WTC11 (cell line): ENCODE data around the gene APOA4. TPM values are rescaled to one million over a fixed set of nuclear protein-coding genes. Genes with fewer than 3 reads are reported as not detected.

Experiments used
- ATAC-seq: fragments of 200-7000 bp; cut with Tn5 transposase; 2 replicates; pipeline ENCODE4 v1.10.0; 2021; ENCODE audit warnings: mild to moderate bottlenecking, moderate library complexity
- CTCF ChIA-PET: fragments of 300-600 bp; sonication (Branson Sonifier 250); formaldehyde crosslinking; loops from one replicate; lab custom pipeline; 2021; ENCODE audit warnings: antibody characterized with exemption; lab: Charles Lee
- POLR2A ChIA-PET: fragments of 350-600 bp; sonication (Branson Sonifier 250); formaldehyde crosslinking; loops from one replicate; lab custom pipeline; 2021; ENCODE audit warnings: antibody characterized with exemption; lab: Charles Lee
- DNase-seq: peaks from one replicate; pipeline ENCODE4 v3.0.0; 2021; ENCODE audit warnings: low spot score
- H3K27ac Mint-ChIP-seq: 2 replicates; pipeline ENCODE4 v1.8.0; 2021; ENCODE audit warnings: mixed read lengths
- H3K27me3 Mint-ChIP-seq: 2 replicates; pipeline ENCODE4 v1.8.0; 2021; ENCODE audit warnings: low read depth, mild to moderate bottlenecking, moderate library complexity, mixed read lengths
- H3K36me3 Mint-ChIP-seq: 2 replicates; pipeline ENCODE4 v1.8.0; 2021; ENCODE audit warnings: mixed read lengths
- H3K4me1 Mint-ChIP-seq: 2 replicates; pipeline ENCODE4 v1.8.0; 2022; ENCODE audit warnings: mixed read lengths
- H3K4me3 Mint-ChIP-seq: 2 replicates; pipeline ENCODE4 v1.8.0; 2021; ENCODE audit warnings: mild to moderate bottlenecking, moderate library complexity, mixed read lengths
- H3K9me3 Mint-ChIP-seq: 2 replicates; pipeline ENCODE4 v1.8.0; 2021; ENCODE audit warnings: mixed read lengths
- FOXK1 ChIP-seq: sonication (generic); formaldehyde crosslinking; IDR thresholded peaks from 2 replicates; pipeline ENCODE4 v1.8.0; 2022; ENCODE audit warnings: mild to moderate bottlenecking, moderate library complexity, missing genetic modification reagents
- GTF2I ChIP-seq: fragments of 250-450 bp; sonication (Bioruptor Pico); conservative IDR thresholded peaks from 2 replicates; pipeline ENCODE4 v1.4.0; 2021; ENCODE audit warnings: mild to moderate bottlenecking
- JUN ChIP-seq: sonication (generic); formaldehyde crosslinking; IDR thresholded peaks from 2 replicates; pipeline ENCODE4 v1.8.0; 2023; ENCODE audit warnings: mild to moderate bottlenecking, missing genetic modification reagents
- NFATC4 ChIP-seq: fragments of 250-450 bp; sonication (Bioruptor Pico); IDR thresholded peaks from 2 replicates; pipeline ENCODE4 v1.9.0; 2021; ENCODE audit warnings: mild to moderate bottlenecking
- NR1H2 ChIP-seq: sonication (generic); formaldehyde crosslinking; IDR thresholded peaks from 2 replicates; pipeline ENCODE4 v1.9.0; 2021; ENCODE audit warnings: mild to moderate bottlenecking, moderate library complexity, missing genetic modification reagents
- total RNA-seq: library from RNA; stranded (reverse); gene quantifications from 3 replicates; pipeline ENCODE4 v1.2.3, GENCODE V29; 2021
- TF ChIP-seq, protein P1 (sequence below): sonication (generic); formaldehyde crosslinking; IDR thresholded peaks from 2 replicates; pipeline ENCODE4 v1.8.1; 2023; ENCODE audit warnings: mild to moderate bottlenecking, missing genetic modification reagents
- TF ChIP-seq, protein P2 (sequence below): sonication (generic); formaldehyde crosslinking; IDR thresholded peaks from 2 replicates; pipeline ENCODE4 v1.8.1; 2022; ENCODE audit warnings: low read depth, mild to moderate bottlenecking, moderate library complexity, missing genetic modification reagents, borderline replicate concordance
- TF ChIP-seq, protein P3 (sequence below): fragments of 200-600 bp; IDR thresholded peaks from 2 replicates; pipeline ENCODE4 v1.8.0; 2022; ENCODE audit warnings: antibody characterized with exemption
- TF ChIP-seq, protein P4 (sequence below): sonication (generic); formaldehyde crosslinking; IDR thresholded peaks from 2 replicates; pipeline ENCODE4 v1.8.0; 2022; ENCODE audit warnings: missing genetic modification reagents
- TF ChIP-seq, protein P5 (sequence below): sonication (generic); formaldehyde crosslinking; IDR thresholded peaks from 2 replicates; pipeline ENCODE4 v1.8.1; 2023; ENCODE audit warnings: mild to moderate bottlenecking, missing genetic modification reagents, moderate library complexity
- TF ChIP-seq, protein P6 (sequence below): sonication (generic); formaldehyde crosslinking; IDR thresholded peaks from 2 replicates; pipeline ENCODE4 v1.8.1; 2023; ENCODE audit warnings: mild to moderate bottlenecking, moderate library complexity, missing genetic modification reagents
- TF ChIP-seq, protein P7 (sequence below): fragments of 250-450 bp; sonication (Bioruptor Pico); IDR thresholded peaks from 2 replicates; pipeline ENCODE4 v1.8.0; 2021; ENCODE audit warnings: mild to moderate bottlenecking
- TF ChIP-seq, protein P8 (sequence below): sonication (generic); formaldehyde crosslinking; IDR thresholded peaks from 2 replicates; pipeline ENCODE4 v1.8.1; 2022; ENCODE audit warnings: mild to moderate bottlenecking, missing genetic modification reagents, moderate library complexity, borderline replicate concordance
- TF ChIP-seq, protein P9 (sequence below): sonication (generic); formaldehyde crosslinking; IDR thresholded peaks from 2 replicates; pipeline ENCODE4 v1.8.1; 2023; ENCODE audit warnings: mild to moderate bottlenecking, missing genetic modification reagents, borderline replicate concordance

APOA4 gene
- total RNA-seq, 1 experiment from 2014 or later, result not detected

DNA sequence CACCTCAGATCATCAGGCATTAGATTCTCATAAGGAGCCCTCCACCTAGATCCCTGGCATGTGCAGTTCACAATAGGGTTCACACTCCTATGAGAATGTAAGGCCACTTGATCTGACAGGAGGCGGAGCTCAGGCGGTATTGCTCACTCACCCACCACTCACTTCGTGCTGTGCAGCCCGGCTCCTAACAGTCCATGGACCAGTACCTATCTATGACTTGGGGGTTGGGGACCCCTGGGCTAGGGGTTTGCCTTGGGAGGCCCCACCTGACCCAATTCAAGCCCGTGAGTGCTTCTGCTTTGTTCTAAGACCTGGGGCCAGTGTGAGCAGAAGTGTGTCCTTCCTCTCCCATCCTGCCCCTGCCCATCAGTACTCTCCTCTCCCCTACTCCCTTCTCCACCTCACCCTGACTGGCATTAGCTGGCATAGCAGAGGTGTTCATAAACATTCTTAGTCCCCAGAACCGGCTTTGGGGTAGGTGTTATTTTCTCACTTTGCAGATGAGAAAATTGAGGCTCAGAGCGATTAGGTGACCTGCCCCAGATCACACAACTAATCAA lies 8.8 kb upstream of the APOA4 start (continued):
- TF ChIP-seq, protein P1, sequence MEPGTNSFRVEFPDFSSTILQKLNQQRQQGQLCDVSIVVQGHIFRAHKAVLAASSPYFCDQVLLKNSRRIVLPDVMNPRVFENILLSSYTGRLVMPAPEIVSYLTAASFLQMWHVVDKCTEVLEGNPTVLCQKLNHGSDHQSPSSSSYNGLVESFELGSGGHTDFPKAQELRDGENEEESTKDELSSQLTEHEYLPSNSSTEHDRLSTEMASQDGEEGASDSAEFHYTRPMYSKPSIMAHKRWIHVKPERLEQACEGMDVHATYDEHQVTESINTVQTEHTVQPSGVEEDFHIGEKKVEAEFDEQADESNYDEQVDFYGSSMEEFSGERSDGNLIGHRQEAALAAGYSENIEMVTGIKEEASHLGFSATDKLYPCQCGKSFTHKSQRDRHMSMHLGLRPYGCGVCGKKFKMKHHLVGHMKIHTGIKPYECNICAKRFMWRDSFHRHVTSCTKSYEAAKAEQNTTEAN, result no peak
- TF ChIP-seq, protein P2, sequence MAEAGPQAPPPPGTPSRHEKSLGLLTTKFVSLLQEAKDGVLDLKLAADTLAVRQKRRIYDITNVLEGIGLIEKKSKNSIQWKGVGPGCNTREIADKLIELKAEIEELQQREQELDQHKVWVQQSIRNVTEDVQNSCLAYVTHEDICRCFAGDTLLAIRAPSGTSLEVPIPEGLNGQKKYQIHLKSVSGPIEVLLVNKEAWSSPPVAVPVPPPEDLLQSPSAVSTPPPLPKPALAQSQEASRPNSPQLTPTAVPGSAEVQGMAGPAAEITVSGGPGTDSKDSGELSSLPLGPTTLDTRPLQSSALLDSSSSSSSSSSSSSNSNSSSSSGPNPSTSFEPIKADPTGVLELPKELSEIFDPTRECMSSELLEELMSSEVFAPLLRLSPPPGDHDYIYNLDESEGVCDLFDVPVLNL (CRISPR knock-in tag), result no peak
- TF ChIP-seq, protein P3, sequence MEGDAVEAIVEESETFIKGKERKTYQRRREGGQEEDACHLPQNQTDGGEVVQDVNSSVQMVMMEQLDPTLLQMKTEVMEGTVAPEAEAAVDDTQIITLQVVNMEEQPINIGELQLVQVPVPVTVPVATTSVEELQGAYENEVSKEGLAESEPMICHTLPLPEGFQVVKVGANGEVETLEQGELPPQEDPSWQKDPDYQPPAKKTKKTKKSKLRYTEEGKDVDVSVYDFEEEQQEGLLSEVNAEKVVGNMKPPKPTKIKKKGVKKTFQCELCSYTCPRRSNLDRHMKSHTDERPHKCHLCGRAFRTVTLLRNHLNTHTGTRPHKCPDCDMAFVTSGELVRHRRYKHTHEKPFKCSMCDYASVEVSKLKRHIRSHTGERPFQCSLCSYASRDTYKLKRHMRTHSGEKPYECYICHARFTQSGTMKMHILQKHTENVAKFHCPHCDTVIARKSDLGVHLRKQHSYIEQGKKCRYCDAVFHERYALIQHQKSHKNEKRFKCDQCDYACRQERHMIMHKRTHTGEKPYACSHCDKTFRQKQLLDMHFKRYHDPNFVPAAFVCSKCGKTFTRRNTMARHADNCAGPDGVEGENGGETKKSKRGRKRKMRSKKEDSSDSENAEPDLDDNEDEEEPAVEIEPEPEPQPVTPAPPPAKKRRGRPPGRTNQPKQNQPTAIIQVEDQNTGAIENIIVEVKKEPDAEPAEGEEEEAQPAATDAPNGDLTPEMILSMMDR, result no peak
- TF ChIP-seq GTF2I (CRISPR knock-in tag) (no peak), NR1H2 (no peak), JUN (CRISPR knock-in tag) (no peak)
- TF ChIP-seq, protein P4, sequence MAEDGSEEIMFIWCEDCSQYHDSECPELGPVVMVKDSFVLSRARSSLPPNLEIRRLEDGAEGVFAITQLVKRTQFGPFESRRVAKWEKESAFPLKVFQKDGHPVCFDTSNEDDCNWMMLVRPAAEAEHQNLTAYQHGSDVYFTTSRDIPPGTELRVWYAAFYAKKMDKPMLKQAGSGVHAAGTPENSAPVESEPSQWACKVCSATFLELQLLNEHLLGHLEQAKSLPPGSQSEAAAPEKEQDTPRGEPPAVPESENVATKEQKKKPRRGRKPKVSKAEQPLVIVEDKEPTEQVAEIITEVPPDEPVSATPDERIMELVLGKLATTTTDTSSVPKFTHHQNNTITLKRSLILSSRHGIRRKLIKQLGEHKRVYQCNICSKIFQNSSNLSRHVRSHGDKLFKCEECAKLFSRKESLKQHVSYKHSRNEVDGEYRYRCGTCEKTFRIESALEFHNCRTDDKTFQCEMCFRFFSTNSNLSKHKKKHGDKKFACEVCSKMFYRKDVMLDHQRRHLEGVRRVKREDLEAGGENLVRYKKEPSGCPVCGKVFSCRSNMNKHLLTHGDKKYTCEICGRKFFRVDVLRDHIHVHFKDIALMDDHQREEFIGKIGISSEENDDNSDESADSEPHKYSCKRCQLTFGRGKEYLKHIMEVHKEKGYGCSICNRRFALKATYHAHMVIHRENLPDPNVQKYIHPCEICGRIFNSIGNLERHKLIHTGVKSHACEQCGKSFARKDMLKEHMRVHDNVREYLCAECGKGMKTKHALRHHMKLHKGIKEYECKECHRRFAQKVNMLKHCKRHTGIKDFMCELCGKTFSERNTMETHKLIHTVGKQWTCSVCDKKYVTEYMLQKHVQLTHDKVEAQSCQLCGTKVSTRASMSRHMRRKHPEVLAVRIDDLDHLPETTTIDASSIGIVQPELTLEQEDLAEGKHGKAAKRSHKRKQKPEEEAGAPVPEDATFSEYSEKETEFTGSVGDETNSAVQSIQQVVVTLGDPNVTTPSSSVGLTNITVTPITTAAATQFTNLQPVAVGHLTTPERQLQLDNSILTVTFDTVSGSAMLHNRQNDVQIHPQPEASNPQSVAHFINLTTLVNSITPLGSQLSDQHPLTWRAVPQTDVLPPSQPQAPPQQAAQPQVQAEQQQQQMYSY, result no peak
- TF ChIP-seq, protein P5, sequence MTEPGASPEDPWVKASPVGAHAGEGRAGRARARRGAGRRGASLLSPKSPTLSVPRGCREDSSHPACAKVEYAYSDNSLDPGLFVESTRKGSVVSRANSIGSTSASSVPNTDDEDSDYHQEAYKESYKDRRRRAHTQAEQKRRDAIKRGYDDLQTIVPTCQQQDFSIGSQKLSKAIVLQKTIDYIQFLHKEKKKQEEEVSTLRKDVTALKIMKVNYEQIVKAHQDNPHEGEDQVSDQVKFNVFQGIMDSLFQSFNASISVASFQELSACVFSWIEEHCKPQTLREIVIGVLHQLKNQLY, result no peak
- TF ChIP-seq, protein P6, sequence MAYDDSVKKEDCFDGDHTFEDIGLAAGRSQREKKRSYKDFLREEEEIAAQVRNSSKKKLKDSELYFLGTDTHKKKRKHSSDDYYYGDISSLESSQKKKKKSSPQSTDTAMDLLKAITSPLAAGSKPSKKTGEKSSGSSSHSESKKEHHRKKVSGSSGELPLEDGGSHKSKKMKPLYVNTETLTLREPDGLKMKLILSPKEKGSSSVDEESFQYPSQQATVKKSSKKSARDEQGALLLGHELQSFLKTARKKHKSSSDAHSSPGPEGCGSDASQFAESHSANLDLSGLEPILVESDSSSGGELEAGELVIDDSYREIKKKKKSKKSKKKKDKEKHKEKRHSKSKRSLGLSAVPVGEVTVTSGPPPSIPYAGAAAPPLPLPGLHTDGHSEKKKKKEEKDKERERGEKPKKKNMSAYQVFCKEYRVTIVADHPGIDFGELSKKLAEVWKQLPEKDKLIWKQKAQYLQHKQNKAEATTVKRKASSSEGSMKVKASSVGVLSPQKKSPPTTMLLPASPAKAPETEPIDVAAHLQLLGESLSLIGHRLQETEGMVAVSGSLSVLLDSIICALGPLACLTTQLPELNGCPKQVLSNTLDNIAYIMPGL (CRISPR knock-in tag), result no peak
- TF ChIP-seq, all 79 proteins: peak for 0

DNA sequence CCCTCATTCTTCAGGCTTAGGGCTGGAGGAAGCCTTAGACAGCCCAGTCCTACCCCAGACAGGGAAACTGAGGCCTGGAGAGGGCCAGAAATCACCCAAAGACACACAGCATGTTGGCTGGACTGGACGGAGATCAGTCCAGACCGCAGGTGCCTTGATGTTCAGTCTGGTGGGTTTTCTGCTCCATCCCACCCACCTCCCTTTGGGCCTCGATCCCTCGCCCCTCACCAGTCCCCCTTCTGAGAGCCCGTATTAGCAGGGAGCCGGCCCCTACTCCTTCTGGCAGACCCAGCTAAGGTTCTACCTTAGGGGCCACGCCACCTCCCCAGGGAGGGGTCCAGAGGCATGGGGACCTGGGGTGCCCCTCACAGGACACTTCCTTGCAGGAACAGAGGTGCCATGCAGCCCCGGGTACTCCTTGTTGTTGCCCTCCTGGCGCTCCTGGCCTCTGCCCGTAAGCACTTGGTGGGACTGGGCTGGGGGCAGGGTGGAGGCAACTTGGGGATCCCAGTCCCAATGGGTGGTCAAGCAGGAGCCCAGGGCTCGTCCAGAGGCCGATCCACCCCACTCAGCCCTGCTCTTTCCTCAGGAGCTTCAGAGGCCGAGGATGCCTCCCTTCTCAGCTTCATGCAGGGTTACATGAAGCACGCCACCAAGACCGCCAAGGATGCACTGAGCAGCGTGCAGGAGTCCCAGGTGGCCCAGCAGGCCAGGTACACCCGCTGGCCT lies 7.2 kb upstream of the APOA4 start:
- Mint-ChIP-seq H3K27ac (no peak overlapping the region), H3K4me3 (no peak overlapping the region), H3K4me1 (peaks cover 5% of the 10 kb centered on the region), H3K9me3 (peaks cover 3% of the 10 kb centered on the region; the same call in 1 of the 2 replicates), H3K27me3 (peaks cover 7% of the 10 kb centered on the region), H3K36me3 (no peaks in the 10 kb centered on the region)
- ChIA-PET POLR2A (no interaction called here), CTCF (interaction anchor here (1.1 to 1.7 kb wide), 2 partner anchors 12 to 39 kb away, joined by 3 to 10 read pairs; partner anchors contain the start of gene APOA5)
- ATAC-seq, result no peak
- DNase-seq, result no peak
- TF ChIP-seq, protein P1, result no peak
- TF ChIP-seq FOXK1 (CRISPR knock-in tag), result no peak
- no peak for TF ChIP-seq NFATC4
- TF ChIP-seq, protein P7, sequence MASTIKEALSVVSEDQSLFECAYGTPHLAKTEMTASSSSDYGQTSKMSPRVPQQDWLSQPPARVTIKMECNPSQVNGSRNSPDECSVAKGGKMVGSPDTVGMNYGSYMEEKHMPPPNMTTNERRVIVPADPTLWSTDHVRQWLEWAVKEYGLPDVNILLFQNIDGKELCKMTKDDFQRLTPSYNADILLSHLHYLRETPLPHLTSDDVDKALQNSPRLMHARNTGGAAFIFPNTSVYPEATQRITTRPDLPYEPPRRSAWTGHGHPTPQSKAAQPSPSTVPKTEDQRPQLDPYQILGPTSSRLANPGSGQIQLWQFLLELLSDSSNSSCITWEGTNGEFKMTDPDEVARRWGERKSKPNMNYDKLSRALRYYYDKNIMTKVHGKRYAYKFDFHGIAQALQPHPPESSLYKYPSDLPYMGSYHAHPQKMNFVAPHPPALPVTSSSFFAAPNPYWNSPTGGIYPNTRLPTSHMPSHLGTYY, result no peak
- TF ChIP-seq JUN (CRISPR knock-in tag), result no peak
- TF ChIP-seq, protein P8, sequence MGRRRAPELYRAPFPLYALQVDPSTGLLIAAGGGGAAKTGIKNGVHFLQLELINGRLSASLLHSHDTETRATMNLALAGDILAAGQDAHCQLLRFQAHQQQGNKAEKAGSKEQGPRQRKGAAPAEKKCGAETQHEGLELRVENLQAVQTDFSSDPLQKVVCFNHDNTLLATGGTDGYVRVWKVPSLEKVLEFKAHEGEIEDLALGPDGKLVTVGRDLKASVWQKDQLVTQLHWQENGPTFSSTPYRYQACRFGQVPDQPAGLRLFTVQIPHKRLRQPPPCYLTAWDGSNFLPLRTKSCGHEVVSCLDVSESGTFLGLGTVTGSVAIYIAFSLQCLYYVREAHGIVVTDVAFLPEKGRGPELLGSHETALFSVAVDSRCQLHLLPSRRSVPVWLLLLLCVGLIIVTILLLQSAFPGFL, result no peak
- TF ChIP-seq, protein P9, sequence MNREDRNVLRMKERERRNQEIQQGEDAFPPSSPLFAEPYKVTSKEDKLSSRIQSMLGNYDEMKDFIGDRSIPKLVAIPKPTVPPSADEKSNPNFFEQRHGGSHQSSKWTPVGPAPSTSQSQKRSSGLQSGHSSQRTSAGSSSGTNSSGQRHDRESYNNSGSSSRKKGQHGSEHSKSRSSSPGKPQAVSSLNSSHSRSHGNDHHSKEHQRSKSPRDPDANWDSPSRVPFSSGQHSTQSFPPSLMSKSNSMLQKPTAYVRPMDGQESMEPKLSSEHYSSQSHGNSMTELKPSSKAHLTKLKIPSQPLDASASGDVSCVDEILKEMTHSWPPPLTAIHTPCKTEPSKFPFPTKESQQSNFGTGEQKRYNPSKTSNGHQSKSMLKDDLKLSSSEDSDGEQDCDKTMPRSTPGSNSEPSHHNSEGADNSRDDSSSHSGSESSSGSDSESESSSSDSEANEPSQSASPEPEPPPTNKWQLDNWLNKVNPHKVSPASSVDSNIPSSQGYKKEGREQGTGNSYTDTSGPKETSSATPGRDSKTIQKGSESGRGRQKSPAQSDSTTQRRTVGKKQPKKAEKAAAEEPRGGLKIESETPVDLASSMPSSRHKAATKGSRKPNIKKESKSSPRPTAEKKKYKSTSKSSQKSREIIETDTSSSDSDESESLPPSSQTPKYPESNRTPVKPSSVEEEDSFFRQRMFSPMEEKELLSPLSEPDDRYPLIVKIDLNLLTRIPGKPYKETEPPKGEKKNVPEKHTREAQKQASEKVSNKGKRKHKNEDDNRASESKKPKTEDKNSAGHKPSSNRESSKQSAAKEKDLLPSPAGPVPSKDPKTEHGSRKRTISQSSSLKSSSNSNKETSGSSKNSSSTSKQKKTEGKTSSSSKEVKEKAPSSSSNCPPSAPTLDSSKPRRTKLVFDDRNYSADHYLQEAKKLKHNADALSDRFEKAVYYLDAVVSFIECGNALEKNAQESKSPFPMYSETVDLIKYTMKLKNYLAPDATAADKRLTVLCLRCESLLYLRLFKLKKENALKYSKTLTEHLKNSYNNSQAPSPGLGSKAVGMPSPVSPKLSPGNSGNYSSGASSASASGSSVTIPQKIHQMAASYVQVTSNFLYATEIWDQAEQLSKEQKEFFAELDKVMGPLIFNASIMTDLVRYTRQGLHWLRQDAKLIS (CRISPR knock-in tag), result no peak
